C1 segment of cervical spinal cord (tissue), 14 donors: ENCODE data around the gene CDH13.

ENCODE experiments used
- DNase-seq, 14 donors: peaks; one replicate each; lab custom pipeline; 2025; lab: John Stamatoyannopoulos, UW

Gene CDH13

GRCh38 chr16:83402967-83403366, 776.2 kb downstream of the CDH13 start:
- DNase-seq: no peak

- DNase-seq: no peak
Measured at GRCh38 chr16:83403761-83404160, 777.0 kb downstream of the CDH13 start.

- no peak for DNase-seq
Measured at GRCh38 chr16:83404261-83404660, 777.5 kb downstream of the CDH13 start.

- no peak for DNase-seq
Measured at GRCh38 chr16:83407928-83408327, 781.2 kb downstream of the CDH13 start.

GRCh38 chr16:83409347-83409746, 782.6 kb downstream of the CDH13 start:
- DNase-seq: no peak

- DNase-seq: no peak
Measured at GRCh38 chr16:83418565-83418964, 791.8 kb downstream of the CDH13 start.

GRCh38 chr16:83420206-83420760, 793.5 kb downstream of the CDH13 start:
- DNase-seq: no peak

GRCh38 chr16:83433201-83433600, 806.4 kb downstream of the CDH13 start:
- DNase-seq: no peak

GRCh38 chr16:83437036-83437435, 810.3 kb downstream of the CDH13 start:
- no peak for DNase-seq

GRCh38 chr16:83438326-83438725, 811.6 kb downstream of the CDH13 start:
- no peak for DNase-seq

- DNase-seq: no peak
Measured at GRCh38 chr16:83439412-83439811, 812.6 kb downstream of the CDH13 start.

- DNase-seq: no peak
Measured at GRCh38 chr16:83441517-83441916, 814.7 kb downstream of the CDH13 start.

GRCh38 chr16:83443972-83444371, 817.2 kb downstream of the CDH13 start:
- no peak for DNase-seq

- DNase-seq: no peak
Measured at GRCh38 chr16:83447560-83447959, 820.8 kb downstream of the CDH13 start.

GRCh38 chr16:83449861-83450260, 823.1 kb downstream of the CDH13 start:
- DNase-seq: no peak

- no peak for DNase-seq
Measured at GRCh38 chr16:83453977-83454376, 827.2 kb downstream of the CDH13 start.

- DNase-seq: peak in 1 of 14 donors; percentile 5
Measured at GRCh38 chr16:83455716-83456115, 828.9 kb downstream of the CDH13 start.

- no peak for DNase-seq
Measured at GRCh38 chr16:83456934-83457333, 830.2 kb downstream of the CDH13 start.

GRCh38 chr16:83458612-83459011, 831.8 kb downstream of the CDH13 start:
- DNase-seq: no peak

GRCh38 chr16:83464991-83465390, 838.2 kb downstream of the CDH13 start:
- no peak for DNase-seq

GRCh38 chr16:83470416-83470815, 843.6 kb downstream of the CDH13 start:
- no peak for DNase-seq

GRCh38 chr16:83472776-83473501, 846.2 kb downstream of the CDH13 start:
- no peak for DNase-seq

- DNase-seq: no peak
Measured at GRCh38 chr16:83473926-83474650, 847.3 kb downstream of the CDH13 start.
